Measurements from ENCODE around the gene FBP2.

The FBP2 gene

GRCh38 chr9:94593459-94594345 lies at the start of gene FBP2:
Gene FBP2 (minus strand): TSS chr9:94593824. CDS start chr9:94593726, 98 bp downstream.
- Histone ChIP-seq H3K27me3 (ENCODE audit: insufficient read depth, low read depth, severe bottlenecking) (no peaks in the 10 kb centered on the region), H3K9me3 (ENCODE audit: severe bottlenecking) (no peaks in the 10 kb centered on the region), H3K27ac (no peak within 1 kb of the TSS), H3K4me3 (ENCODE audit: low read depth, low read length) (no peak within 1 kb of the TSS), H3K36me3 (no peaks in the 10 kb centered on the region)
- no peak for DNase-seq
- TF ChIP-seq, protein P1, sequence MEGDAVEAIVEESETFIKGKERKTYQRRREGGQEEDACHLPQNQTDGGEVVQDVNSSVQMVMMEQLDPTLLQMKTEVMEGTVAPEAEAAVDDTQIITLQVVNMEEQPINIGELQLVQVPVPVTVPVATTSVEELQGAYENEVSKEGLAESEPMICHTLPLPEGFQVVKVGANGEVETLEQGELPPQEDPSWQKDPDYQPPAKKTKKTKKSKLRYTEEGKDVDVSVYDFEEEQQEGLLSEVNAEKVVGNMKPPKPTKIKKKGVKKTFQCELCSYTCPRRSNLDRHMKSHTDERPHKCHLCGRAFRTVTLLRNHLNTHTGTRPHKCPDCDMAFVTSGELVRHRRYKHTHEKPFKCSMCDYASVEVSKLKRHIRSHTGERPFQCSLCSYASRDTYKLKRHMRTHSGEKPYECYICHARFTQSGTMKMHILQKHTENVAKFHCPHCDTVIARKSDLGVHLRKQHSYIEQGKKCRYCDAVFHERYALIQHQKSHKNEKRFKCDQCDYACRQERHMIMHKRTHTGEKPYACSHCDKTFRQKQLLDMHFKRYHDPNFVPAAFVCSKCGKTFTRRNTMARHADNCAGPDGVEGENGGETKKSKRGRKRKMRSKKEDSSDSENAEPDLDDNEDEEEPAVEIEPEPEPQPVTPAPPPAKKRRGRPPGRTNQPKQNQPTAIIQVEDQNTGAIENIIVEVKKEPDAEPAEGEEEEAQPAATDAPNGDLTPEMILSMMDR (IDR thresholded peaks at IDR 0.05; ENCODE audit: low read depth, low read length), result no peak

DNA sequence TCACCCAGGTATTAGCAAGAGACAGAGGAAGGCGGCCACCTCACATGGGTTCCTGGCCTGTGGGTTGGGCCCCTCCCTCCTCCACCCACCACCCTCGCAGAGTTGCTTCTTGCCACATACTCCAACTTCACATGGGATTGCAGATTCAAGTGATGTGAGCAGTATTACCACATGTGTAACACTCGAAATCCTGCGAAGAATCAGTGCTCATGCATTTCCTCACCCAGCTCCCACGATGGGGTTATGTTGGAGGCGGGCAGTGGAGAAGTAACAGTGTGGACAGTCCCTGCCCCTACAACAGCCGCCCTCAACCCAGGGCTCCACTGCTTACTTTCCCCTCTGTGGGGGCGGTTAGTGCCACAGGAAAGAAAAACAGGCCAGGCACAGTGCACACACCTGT lies 49.6 kb upstream of the FBP2 start:
- Histone ChIP-seq H3K27me3 (ENCODE audit: insufficient read depth, low read depth, severe bottlenecking) (no peaks in the 10 kb centered on the region), H3K4me3 (ENCODE audit: low read depth, low read length) (no peak overlapping the region), H3K9me3 (ENCODE audit: severe bottlenecking) (no peaks in the 10 kb centered on the region), H3K36me3 (no peaks in the 10 kb centered on the region), H3K27ac (no peak overlapping the region)
- TF ChIP-seq, protein P1 (IDR thresholded peaks at IDR 0.05; ENCODE audit: low read depth, low read length), result no peak
- DNase-seq, result no peak

- H3K27ac ChIP-seq, result no peak overlapping the region
- no peak for DNase-seq
- TF ChIP-seq, protein P1 (IDR thresholded peaks at IDR 0.05; ENCODE audit: low read depth, low read length), result no peak
- H3K4me3 ChIP-seq (ENCODE audit: low read depth, low read length), result no peak overlapping the region
- H3K36me3 ChIP-seq, result no peaks in the 10 kb centered on the region
- no peaks in the 10 kb centered on the region for H3K27me3 ChIP-seq (ENCODE audit: insufficient read depth, low read depth, severe bottlenecking)
- H3K9me3 ChIP-seq (ENCODE audit: severe bottlenecking), result no peaks in the 10 kb centered on the region
These were observed 48.9 kb upstream of the FBP2 start for GRCh38 chr9:94642501-94642900.

DNA sequence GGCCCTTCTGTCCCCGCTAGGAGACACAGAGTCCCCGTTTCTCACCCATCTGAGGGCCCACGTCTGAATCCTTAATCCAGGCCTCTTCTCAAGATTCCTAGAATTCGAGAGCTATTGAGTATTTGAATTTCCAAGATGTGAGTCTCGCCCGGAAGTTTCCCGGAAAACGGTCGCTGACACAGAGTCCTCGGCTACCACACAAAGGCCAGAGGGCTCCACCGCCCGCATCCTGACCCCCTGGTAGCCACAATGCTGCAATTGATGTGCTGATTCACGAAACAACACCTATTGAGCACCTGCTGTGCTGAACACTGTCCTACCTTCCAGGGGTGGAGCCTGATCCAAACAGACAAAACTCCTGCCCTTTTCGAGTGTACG lies 46.4 kb upstream of the FBP2 start:
- Histone ChIP-seq H3K27me3 (ENCODE audit: insufficient read depth, low read depth, severe bottlenecking) (no peaks in the 10 kb centered on the region), H3K27ac (no peak overlapping the region), H3K36me3 (no peaks in the 10 kb centered on the region), H3K9me3 (ENCODE audit: severe bottlenecking) (no peaks in the 10 kb centered on the region), H3K4me3 (ENCODE audit: low read depth, low read length) (no peak overlapping the region)
- no peak for DNase-seq
- TF ChIP-seq, protein P1 (IDR thresholded peaks at IDR 0.05; ENCODE audit: low read depth, low read length), result no peak

GRCh38 chr9:94639061-94639998 lies 45.7 kb upstream of the FBP2 start, which contains the start of gene FBP1:
Gene FBP1 (minus strand): TSS chr9:94639518. CDS start chr9:94639310, 208 bp downstream.
- DNase-seq, result no peak
- TF ChIP-seq, protein P1 (IDR thresholded peaks at IDR 0.05; ENCODE audit: low read depth, low read length), result no peak
- H3K4me3 ChIP-seq (ENCODE audit: low read depth, low read length), result no peak within 1 kb of the TSS
- H3K27me3 ChIP-seq (ENCODE audit: insufficient read depth, low read depth, severe bottlenecking), result no peaks in the 10 kb centered on the region
- H3K36me3 ChIP-seq, result no peaks in the 10 kb centered on the region
- no peak within 1 kb of the TSS for H3K27ac ChIP-seq
- H3K9me3 ChIP-seq (ENCODE audit: severe bottlenecking), result no peaks in the 10 kb centered on the region
